Fibroblast of the conjunctiva (primary cell): Measurements from ENCODE around the gene TMPRSS3.

Experiments
- DNase-seq: peaks from one replicate; pipeline ENCODE4 v3.0.0-alpha.2; 2010; ENCODE audit warnings: low read depth

TMPRSS3 gene

GRCh38 chr21:42331660-42332059 lies 64.2 kb downstream of the TMPRSS3 start:
- no peak for DNase-seq

- DNase-seq, result no peak
These were observed 65.2 kb downstream of the TMPRSS3 start for GRCh38 chr21:42330380-42331371.

GRCh38 chr21:42324896-42325295 lies 71.0 kb downstream of the TMPRSS3 start:
- DNase-seq, result no peak
